ENCODE data around the gene TP73. TPM values are rescaled to one million over a fixed set of nuclear protein-coding genes. Genes with fewer than 3 reads are reported as not detected.

TP73 gene
- polyA plus RNA-seq, 1 donor from 2014 or later, result not detected

DNA sequence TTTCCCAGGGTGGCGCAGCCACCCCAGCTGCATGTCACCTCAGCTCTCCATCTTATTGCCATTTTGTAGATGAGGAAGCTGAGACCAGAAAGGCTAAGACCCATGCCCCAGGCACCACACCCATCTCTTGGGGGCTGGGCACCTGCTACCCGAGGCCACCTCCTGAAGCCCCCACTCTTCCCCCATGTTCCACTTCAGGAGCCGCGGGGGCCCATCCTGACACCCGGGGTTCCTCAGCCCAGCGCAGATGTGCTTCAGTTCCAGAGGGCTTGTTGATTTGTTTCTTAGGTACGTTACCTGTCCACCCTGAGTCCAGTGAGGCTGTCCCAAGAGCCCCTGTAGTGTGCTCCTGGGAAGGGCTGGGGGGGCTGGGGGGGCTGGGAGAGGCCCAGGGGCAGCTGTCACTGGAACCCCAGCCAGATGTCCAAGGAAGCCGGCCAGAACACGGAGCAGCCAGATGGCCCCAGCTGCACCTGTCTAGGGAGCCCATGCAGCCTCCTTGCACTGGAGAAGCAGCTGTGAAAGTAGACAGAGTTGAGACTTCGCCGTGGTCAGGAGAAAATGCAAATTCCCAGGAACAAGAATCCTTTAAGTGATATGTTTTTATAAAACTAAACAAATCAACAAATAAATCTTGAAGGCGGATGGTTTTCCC, 82.8 kb downstream of the TP73 start:
- Histone ChIP-seq H3F3A (ENCODE audit: insufficient read depth, low read length, poor library complexity, severe bottlenecking) (no peaks in the 10 kb centered on the region), H2AFZ (ENCODE audit: low read depth, low read length) (no peak overlapping the region), H3K9me3 (ENCODE audit: low read length) (no peaks in the 10 kb centered on the region), H3K36me3 (ENCODE audit: insufficient read depth, low read length) (no peaks in the 10 kb centered on the region), H3K79me2 (replicated peaks; ENCODE audit: insufficient read depth, low read length) (no peaks in the 10 kb centered on the region), H4K20me1 (ENCODE audit: insufficient read depth) (no peaks in the 10 kb centered on the region), H3K9me2 (ENCODE audit: insufficient read depth, low read length) (no peaks in the 10 kb centered on the region), H3K27ac (ENCODE audit: low read length) (no peak overlapping the region), H3K4me3 (ENCODE audit: low read length) (no peak overlapping the region), H3K4me2 (ENCODE audit: low read length) (no peak overlapping the region), H3K9ac (ENCODE audit: low read length) (no peak overlapping the region), H3K27me3 (ENCODE audit: insufficient read depth, low read depth, low read length) (no peaks in the 10 kb centered on the region)
- TF ChIP-seq EZH2 (IDR thresholded peaks at IDR 0.05; ENCODE audit: borderline replicate concordance, insufficient read depth, low read length, poor library complexity, severe bottlenecking), result no peak
- no peak for TF ChIP-seq TAF1 (IDR thresholded peaks at IDR 0.05; ENCODE audit: low read depth)
- TF ChIP-seq CTCF (IDR thresholded peaks at IDR 0.05; ENCODE audit: poor library complexity, severe bottlenecking), result no peak
- no peak for TF ChIP-seq MXI1 (conservative IDR thresholded peaks at IDR 0.05; ENCODE audit: poor library complexity, severe bottlenecking)
- no peak for TF ChIP-seq EP300 (conservative IDR thresholded peaks at IDR 0.05; ENCODE audit: poor library complexity, severe bottlenecking)
- no peak for TF ChIP-seq RAD21 (conservative IDR thresholded peaks at IDR 0.05)
- no peak for TF ChIP-seq REST (IDR thresholded peaks at IDR 0.05; ENCODE audit: borderline replicate concordance)
- no peak for TF ChIP-seq SMC3 (conservative IDR thresholded peaks at IDR 0.05; ENCODE audit: poor library complexity)
- no peak for TF ChIP-seq POLR2AphosphoS5 (IDR thresholded peaks at IDR 0.05)

- Histone ChIP-seq H3K36me3 (ENCODE audit: insufficient read depth, low read length) (no peaks in the 10 kb centered on the region), H3K4me3 (ENCODE audit: low read length) (no peak overlapping the region), H3K9me2 (ENCODE audit: insufficient read depth, low read length) (no peaks in the 10 kb centered on the region)
These were observed 83.4 kb downstream of the TP73 start for GRCh38 chr1:3735688-3736087.

More at GRCh38 chr1:3735688-3736087, 83.4 kb downstream of the TP73 start:
- H4K20me1 ChIP-seq (ENCODE audit: insufficient read depth), result no peaks in the 10 kb centered on the region
- no peak overlapping the region for H3K4me2 ChIP-seq (ENCODE audit: low read length)
- no peak for TF ChIP-seq SMC3 (conservative IDR thresholded peaks at IDR 0.05; ENCODE audit: poor library complexity)
- TF ChIP-seq MXI1 (conservative IDR thresholded peaks at IDR 0.05; ENCODE audit: poor library complexity, severe bottlenecking), result no peak
- no peak for TF ChIP-seq EZH2 (IDR thresholded peaks at IDR 0.05; ENCODE audit: borderline replicate concordance, insufficient read depth, low read length, poor library complexity, severe bottlenecking)
- no peak for TF ChIP-seq CTCF (IDR thresholded peaks at IDR 0.05; ENCODE audit: poor library complexity, severe bottlenecking)
- no peak for TF ChIP-seq POLR2AphosphoS5 (IDR thresholded peaks at IDR 0.05)
- TF ChIP-seq REST (IDR thresholded peaks at IDR 0.05; ENCODE audit: borderline replicate concordance), result no peak
- no peak for TF ChIP-seq TAF1 (IDR thresholded peaks at IDR 0.05; ENCODE audit: low read depth)
- TF ChIP-seq RAD21 (conservative IDR thresholded peaks at IDR 0.05), result no peak
- TF ChIP-seq EP300 (conservative IDR thresholded peaks at IDR 0.05; ENCODE audit: poor library complexity, severe bottlenecking), result no peak
- no peaks in the 10 kb centered on the region for H3F3A ChIP-seq (ENCODE audit: insufficient read depth, low read length, poor library complexity, severe bottlenecking)
- no peak overlapping the region for H2AFZ ChIP-seq (ENCODE audit: low read depth, low read length)
- H3K9me3 ChIP-seq (ENCODE audit: low read length), result no peaks in the 10 kb centered on the region
- H3K27ac ChIP-seq (ENCODE audit: low read length), result no peak overlapping the region
- H3K9ac ChIP-seq (ENCODE audit: low read length), result no peak overlapping the region
- no peaks in the 10 kb centered on the region for H3K79me2 ChIP-seq (replicated peaks; ENCODE audit: insufficient read depth, low read length)
- H3K27me3 ChIP-seq (ENCODE audit: insufficient read depth, low read depth, low read length), result no peaks in the 10 kb centered on the region

All from neural cell (in vitro differentiated cells).